CD4-positive, alpha-beta T cell treated with Interferon gamma for 1 hour (primary cell): ENCODE measurements around the gene ATP2A3.

Source experiments
- DNase-seq: peaks from one replicate; pipeline ENCODE4 v3.0.0-alpha.2; 2020

ATP2A3 gene

DNA sequence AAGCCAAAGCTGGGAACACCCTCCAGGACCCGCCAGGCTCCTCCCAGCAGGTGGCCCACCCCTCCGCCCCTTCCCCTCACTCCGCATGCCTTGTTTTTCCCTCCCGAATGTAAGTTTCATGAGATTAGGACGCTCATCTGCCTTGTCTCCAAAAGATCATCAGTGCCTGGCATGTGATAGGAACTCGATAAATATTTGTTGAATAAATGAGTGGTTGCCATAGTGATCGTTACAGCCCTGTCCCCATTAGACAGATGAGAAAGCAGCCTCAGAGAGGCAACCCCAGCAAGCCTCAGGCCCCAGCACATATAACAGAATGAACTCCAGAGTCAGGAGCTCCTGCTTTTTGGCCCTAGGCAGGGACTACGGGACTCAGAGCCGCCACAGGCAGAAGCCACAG is 76.4 kb downstream of the ATP2A3 start:
- no peak for DNase-seq

DNA sequence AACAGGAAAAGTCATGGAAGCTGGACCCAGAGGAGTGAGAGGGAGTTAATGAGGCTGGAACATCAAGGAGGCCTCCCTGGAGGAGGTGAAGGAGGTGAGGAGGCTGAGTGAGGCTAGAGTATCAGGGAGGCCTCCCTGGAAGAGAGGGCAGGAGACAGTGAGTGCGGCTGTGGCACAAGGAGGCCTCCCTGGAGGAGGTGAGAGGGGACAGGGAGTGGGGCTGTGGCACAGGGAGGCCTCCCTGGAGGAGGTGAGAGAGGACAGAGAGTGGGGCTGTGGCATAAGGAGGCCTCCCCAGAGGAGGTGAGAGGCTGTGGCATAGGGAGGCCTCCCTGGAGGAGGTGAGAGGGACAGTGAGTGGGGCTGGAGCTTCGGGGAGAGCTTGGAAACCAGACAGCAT is 76.8 kb downstream of the ATP2A3 start:
- DNase-seq, result no peak

DNA sequence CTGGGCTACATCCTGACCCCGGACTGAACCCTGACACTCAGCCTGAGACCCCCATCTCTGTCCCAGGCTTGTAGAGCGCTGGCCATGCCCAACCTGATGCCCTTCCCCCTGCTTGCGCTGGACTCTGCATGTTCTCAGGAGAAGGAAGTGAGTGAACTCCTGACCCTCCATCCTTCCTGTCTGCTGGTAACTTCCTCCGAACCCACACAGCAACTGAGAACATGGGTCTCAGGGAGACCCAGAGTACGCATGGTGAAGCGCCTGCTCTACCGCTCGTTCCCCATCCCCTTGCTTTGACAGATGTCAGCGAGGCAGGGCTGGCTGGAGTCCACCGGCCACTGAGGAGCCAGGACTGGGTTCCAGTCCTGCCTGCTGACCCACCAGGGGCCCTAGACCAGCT is 77.5 kb downstream of the ATP2A3 start:
- DNase-seq, result peak; percentile 45

DNA sequence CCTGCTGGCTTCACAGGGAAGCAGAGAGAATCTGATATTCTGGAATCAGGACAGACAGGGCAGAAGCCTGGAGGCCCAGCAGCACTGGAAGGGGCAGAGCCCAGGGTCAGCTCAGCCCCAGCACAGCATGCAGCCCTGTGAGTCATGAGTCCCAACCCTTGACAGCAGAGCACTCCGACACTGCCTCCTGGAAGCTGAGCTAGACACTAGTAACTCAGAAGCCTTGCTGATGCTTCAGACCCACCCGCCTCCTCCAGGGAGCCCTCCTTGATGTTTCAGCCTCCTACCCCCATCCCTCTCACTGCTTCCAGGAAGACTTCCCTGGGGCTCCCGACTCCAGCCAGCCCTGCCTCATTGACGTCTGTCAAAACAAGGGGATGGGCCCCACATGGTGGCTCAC is 78.3 kb downstream of the ATP2A3 start:
- no peak for DNase-seq

DNA sequence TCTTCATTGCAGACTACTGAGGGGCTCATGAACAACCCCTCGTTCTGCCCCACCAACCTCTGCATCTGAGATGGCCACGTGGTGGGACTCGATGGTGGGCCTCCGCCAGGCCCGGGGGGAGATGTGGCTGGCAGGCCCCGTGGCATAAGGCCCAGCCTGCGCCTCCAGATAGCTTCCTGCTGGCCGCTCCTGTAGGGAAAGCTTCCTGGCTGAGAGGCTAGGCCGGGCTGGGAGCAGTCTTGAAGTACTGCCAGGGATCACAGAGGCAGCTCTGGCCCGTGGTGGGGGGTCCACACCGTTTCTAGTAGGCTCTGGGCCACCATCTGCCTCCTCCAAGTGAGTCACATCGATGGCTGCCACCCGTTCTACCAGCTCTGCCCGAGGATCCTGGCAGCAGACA is 79.0 kb downstream of the ATP2A3 start:
- DNase-seq, result no peak

DNA sequence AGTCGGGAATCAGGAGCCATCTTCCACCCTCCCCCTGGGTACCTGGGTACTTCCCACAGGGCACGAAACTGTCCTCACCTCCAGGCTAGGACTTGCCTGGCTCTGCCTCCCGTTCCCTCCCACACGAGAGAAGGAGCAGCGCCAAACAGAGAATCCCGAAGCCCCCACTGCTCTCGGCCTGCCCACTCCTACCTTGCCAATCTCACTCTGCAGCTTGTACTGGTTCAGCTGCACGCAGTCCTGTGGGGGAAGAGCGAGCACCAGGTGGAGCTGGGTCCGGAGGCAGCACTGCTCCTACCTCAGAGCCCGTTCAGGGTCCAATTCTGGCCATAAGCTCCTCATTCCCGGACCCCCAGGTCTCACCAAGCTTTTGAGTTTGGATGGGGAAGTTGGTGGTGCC is 80.0 kb downstream of the ATP2A3 start:
- no peak for DNase-seq

DNA sequence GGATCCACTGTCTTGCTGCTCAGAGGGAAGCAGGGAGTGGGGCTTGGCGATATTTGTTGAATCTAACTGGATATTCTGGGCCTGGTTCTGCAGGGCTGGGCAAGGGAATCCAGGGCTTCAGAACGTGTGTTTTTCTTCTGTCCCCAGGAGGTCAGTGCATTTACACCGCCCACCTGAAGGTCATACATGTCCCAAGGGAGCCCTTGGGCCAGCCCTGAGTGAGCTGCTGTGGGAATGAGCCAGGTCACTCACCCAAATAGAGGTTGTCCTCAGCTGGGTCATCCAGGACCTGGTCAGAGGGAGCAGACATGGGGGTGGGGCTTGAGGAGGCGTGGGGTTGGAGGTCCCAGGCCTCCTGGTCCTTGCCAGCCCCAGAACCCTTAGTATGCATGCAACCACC is 82.0 kb downstream of the ATP2A3 start:
- no peak for DNase-seq

DNA sequence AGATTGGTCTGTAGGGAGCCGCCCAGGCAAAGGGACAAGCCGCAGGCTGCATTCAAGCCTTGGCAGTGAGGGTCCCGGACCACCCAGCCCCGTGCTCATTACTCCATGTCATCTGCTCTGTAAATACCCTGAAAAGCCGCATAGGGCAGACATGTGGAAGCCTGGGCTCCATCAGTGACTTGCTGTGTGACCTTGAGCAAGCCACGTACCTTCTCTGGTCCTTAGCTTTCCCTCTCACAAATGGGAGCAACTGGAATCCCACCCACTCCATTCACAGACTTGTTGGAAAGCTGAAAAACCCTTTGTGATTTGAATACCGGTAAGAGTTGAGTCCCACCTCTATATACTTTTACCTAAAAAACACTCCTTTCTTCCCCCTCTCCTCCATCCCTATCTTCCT is 83.3 kb downstream of the ATP2A3 start:
- DNase-seq, result no peak

DNA sequence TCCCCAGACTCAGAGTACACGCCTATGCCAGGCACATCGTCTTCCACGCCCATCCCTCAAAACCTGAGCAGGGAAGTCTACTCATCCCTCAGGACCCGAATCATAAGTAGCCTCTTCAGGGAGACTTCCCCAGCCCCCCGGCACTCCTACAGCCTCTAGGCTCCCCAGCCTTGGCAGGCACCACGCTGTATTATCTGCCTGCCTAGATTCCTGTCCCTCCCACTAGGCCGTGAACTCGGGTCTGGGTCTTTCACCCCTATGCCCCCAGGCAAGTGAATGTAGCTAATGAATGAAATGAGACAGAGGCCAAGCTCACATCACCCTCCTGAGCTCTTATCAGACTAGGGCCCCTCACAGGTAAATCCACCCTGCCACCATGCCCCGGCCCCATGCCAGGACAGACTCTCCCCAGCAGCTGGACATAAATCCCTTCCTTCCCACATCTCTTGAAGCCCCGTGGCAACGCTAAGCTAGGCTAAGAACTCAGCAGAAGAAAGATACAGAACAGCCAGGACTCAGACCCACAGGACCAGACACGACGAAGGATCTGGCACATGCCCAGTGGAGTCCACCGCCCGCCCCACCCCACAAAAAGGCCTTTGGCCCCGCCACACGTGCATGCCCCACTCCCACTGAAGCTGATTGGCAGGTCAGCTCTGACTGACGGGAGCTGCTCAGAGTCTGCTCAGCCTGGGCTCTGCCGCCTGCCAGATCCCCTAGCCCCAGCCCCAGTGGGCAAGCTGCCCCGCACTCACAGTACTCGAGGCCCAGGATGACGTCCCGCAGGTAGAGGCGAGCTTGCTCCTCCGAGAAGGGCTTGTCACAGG is 84.4 kb downstream of the ATP2A3 start:
- DNase-seq, result no peak

DNA sequence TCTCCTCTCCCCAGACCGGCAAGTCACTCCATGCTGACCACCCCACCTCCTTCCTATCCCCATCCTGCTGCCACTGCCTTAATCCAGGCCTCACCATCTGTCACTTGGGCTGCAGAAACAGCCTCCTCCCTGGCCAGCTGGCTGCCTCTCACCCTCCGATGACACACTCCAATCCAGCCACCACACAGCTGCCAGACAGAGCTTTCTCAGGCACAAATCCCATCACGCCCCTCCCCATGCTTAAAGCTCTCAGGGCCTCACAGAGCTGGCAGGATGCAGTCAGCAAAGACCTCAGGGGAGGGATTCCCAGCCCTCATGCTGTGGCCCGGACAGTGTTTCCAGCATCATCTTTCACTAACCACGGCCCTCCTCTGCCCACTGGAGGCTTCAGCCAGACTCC is 85.1 kb downstream of the ATP2A3 start:
- no peak for DNase-seq

DNA sequence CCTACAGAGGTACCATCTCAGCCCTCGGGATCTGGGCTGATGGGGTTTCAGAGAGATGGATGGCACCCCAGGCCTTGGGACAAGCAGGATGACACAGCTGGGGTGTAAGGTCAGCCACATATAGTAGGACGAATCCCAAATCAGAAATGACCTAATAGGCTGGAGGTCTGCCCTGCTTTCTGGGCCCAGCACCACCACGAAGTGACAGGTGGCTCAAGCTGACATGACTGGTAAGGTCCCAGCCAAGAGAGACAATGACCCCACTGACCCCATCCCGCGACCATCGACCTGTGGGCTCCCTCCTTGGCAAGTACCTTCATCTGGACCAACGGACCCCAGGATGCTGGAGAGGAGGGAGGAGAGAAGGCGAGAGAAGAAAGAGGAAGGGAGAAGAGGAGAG is 87.0 kb downstream of the ATP2A3 start:
- no peak for DNase-seq

DNA sequence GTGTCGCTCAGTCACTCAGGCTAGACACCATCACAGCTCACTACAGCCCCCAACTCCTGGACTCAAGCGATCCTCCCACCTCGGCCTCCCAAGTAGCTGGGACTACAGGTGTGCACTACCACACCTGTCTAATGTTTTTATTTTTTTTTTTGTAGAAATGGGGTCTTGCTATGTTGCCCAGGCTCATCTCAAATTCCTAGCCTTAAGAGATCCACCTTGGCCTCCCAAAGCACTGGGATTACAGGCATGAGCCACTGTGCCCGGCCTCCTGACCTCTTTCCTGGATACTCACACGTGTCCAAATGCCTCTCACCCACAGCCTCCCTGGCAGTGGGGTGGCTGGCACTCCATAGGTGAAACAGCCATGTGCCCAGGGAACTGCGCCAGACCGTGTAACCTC is 88.9 kb downstream of the ATP2A3 start:
- no peak for DNase-seq
